GM20000 (cell line): ENCODE measurements around the gene CCL14.

Experiments used
- DNase-seq: peaks from one replicate; pipeline ENCODE4 v3.0.0; 2012; ENCODE audit warnings: low spot score
- CTCF ChIP-seq: IDR thresholded peaks from 2 replicates; pipeline ENCODE4 v1.5.1; 2012; ENCODE audit warnings: mild to moderate bottlenecking, control low read depth; ENCODE audit errors: extremely low read depth, missing control alignments

CCL14 gene

GRCh38 chr17:35984140-35984539 lies 2.4 kb downstream of the CCL14 start:
- no peak for DNase-seq
- no peak for TF ChIP-seq CTCF

DNA sequence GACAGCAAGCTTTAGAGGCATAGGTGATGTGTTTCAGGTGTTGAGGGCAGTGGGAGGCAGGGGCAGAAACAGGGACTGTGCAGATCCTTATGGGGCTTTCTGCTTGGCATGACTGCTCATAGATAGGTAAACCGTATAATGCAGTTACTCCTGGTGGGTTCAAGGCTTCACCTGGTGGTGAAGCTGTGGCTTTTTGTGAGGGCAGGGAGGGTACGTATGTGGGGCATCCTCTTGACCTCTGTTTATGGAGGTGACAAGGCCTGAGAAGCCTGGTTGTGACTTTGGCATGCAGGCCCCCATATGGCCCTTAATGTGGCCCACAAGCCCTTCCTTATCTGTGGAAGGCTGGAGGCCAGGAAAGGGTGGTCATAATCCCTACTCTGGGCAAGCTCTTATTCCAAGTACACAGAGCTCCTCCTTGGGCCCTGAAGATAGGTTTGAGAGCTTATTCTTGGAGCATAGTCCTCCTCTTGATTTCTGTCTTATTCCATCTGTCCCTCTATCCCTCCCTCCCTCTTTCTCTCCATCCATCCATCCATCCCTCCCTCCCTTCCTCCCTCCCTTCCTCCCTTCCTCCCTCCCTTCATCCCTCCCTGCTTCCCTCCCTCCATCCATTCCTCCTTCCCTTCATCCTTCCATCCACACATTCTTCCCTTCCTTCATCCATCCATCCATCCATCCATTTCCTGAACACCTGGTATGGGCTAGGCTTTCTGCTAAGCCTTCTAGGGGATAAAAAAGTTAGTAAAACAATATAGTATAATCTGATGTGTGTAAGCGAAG lies 3.9 kb downstream of the CCL14 start:
- DNase-seq = no peak
- TF ChIP-seq CTCF = no peak

GRCh38 chr17:35981908-35982330 lies 4.6 kb downstream of the CCL14 start:
- DNase-seq = no peak
- TF ChIP-seq CTCF = peak; percentile 13

DNA sequence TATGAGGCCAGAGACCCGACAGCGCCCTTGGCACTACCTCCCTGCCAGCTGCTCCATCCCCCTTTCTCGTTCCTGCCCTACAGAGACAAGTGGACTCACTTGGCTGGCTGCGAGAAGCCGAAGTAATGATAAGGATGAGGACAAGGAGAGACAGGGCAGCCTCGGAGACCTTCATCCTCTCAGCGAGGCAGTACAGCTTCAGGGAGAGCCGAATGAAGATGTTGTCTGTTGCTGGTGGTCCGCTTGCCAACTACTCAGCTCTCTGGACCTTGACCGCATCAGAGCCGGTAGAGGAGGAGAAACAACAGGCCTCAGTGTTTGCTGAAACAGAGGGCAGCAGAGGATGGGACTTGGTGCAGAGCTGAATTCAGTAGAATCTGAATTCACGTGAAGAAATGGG lies 5.3 kb downstream of the CCL14 start, which contains the start of gene CCL16:
TSS of gene CCL16 (minus strand) at position 252 of the 400 bp plus-strand sequence. CDS start at position 175, 77 bp downstream.
- DNase-seq = no peak
- no peak for TF ChIP-seq CTCF

- no peak for DNase-seq
- no peak for TF ChIP-seq CTCF
Measured at GRCh38 chr17:35978346-35978745, 8.2 kb downstream of the CCL14 start.

GRCh38 chr17:35977509-35977908 lies 9.0 kb downstream of the CCL14 start:
- DNase-seq = no peak
- no peak for TF ChIP-seq CTCF

DNA sequence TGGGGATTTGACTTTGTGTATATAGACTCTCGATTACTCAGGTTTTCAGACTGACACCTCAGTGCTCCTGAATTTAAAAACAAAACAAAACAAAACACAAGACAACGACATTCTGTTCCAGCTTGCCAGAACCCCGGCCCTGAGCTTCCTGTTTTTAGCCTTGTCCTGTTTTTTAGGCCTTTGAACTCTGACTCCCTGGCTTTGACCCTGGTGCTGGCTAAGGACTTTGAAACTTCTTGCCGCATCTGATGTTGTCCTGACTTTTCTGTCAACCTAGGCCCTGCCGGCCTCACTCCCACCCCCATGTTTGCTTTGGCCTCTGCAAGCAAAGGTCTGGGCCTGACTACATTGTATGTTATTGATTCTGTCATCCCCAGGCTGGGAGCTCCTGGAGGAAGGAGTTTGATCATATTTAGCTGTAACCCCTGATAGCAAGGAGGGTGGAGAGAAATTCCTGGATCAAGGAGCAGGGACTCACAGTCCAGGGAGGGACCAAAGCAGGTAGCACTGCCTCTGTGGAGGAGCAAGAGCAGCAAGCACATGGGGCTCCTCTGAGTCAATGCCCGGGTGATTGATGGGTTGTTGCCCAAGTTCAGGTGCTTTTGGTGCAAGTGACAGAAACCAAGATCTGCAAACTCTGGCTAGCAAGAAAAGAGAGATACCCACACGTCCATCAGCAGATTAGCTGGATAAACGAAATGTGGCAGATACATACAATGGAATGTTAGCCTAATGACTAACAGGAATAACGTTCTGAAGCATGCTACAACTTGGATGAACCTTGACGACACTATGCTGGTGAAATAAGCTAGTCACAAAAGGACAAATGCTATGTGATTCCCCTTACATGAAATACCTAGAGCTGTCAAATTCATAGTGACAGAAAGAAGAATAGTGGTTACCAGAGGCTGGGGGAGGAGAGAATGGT lies 12.9 kb downstream of the CCL14 start:
- no peak for TF ChIP-seq CTCF

More for the DNA sequence above, 12.9 kb downstream of the CCL14 start:
- DNase-seq = no peak
